Ovary (tissue), 9 donors: ENCODE data around the gene CD72. TPM values are rescaled to one million over a fixed set of nuclear protein-coding genes. Genes with fewer than 3 reads are reported as not detected.

Experiments
- DNase-seq, 5 donors: peaks; one replicate each; pipeline ENCODE4 v3.0.0-alpha.2; 2019 to 2020
- H3K27ac ChIP-seq, 2 donors: fragments of 200-600 bp; one replicate each; pipeline versions ENCODE4 v1.5.1 to v1.8.0; 2019 to 2022
- H3K27me3 ChIP-seq: fragments of 200-600 bp; one replicate; pipeline ENCODE4 v1.8.0; 2022
- H3K36me3 ChIP-seq: fragments of 200-600 bp; sonication (generic); one replicate; pipeline ENCODE4 v1.5.1; 2019
- H3K4me1 ChIP-seq: one replicate; pipeline ENCODE4 v1.8.1; 2013; ENCODE audit warnings: mild to moderate bottlenecking, moderate library complexity; ENCODE audit not compliant: insufficient read depth
- H3K4me3 ChIP-seq: fragments of 200-600 bp; sonication (generic); one replicate; pipeline ENCODE4 v1.5.1; 2017
- H3K9me3 ChIP-seq, 2 donors: fragments of 200-600 bp in 1 of 2; sonication (generic) in 1 of 2; one replicate each; pipeline versions ENCODE4 v1.5.1 to v1.8.1; 2013 to 2019; ENCODE audit warnings: mild to moderate bottlenecking in 1 of 2, moderate library complexity in 1 of 2
- EP300 ChIP-seq: sonication (generic); formaldehyde crosslinking; IDR thresholded peaks from one replicate; pipeline ENCODE4 v1.6.1; 2017; ENCODE audit warnings: antibody characterized with exemption
- POLR2A ChIP-seq: fragments of 450-650 bp; IDR thresholded peaks from one replicate; pipeline ENCODE4 v1.6.1; 2017; ENCODE audit warnings: antibody characterized with exemption, mild to moderate bottlenecking, moderate library complexity
- WGBS, 3 donors: extraction: QIAGEN DNeasy Blood & Tissue Kit in 1 of 3; methylation state at CpG; one replicate each; pipeline versions ENCODE4 v1.1.5 to v1.1.7; 2013 to 2017; 5-methylcytosine and 5-hydroxymethylcytosine counted together
- intact Hi-C, 4 donors: fragments of 100-400 bp; cut with DNase I; formaldehyde crosslinking; loops; one replicate each; pipeline versions ENCODE4 v1.11.0 to v1.15.1; 2022 to 2023
- polyA plus RNA-seq, 2 donors: library from polyadenylated mRNA; stranded (reverse); fragments of 200-250 nt in 1 of 2; fragments of 350-450 nt in 1 of 2; fragmentation: Illumina TruSeq in 1 of 2; extraction: RNeasy Lipid Tissue Mini Kit (QIAGEN cat#74804) in 1 of 2; gene quantifications; one replicate each; pipeline ENCODE4 v1.2.3, GENCODE V29; 2013 to 2014
- total RNA-seq, 7 donors: library from RNA; depleted of rRNA in 2 of 7; stranded (reverse); fragments of >200 nt in 2 of 7; fragmentation: NEBNext Ultra II Directional in 3 of 7; extraction: Animal tissue kit (Norgen Biotek cat#: 25700) in 3 of 7; gene quantifications; one replicate each; pipeline versions ENCODE4 v1.1.0 to v1.2.4, GENCODE V29; 2016 to 2023
- TF ChIP-seq, protein P1 (sequence below), 3 donors: fragments of 450-650 bp in 2 of 3; fragments of 200-600 bp in 1 of 3; IDR thresholded peaks; one replicate each; pipeline versions ENCODE4 v1.5.1 to v1.8.0; 2016 to 2022; ENCODE audit warnings: antibody characterized with exemption in 3 of 3, mild to moderate bottlenecking in 1 of 3
- donor health status: DM: no; HTN: no; CAD: no; lungs with moderate emphysema.
- donor health status: DM: no; HTN: no; CAD: no.
- donor health status: Bipolar disorder and iron deficiency.
- donor health status: DM: yes; HTN: yes; CAD: no.
- donor health status: DM: no; HTN: no; CAD: no.
- donor health status: DM: yes; HTN: yes; CAD: no.

CD72 gene
- total and polyA plus RNA-seq, 9 donors: 0.28 to 4.1 (median 1.2) TPM

- no peak for TF ChIP-seq EP300
- TF ChIP-seq, protein P1, sequence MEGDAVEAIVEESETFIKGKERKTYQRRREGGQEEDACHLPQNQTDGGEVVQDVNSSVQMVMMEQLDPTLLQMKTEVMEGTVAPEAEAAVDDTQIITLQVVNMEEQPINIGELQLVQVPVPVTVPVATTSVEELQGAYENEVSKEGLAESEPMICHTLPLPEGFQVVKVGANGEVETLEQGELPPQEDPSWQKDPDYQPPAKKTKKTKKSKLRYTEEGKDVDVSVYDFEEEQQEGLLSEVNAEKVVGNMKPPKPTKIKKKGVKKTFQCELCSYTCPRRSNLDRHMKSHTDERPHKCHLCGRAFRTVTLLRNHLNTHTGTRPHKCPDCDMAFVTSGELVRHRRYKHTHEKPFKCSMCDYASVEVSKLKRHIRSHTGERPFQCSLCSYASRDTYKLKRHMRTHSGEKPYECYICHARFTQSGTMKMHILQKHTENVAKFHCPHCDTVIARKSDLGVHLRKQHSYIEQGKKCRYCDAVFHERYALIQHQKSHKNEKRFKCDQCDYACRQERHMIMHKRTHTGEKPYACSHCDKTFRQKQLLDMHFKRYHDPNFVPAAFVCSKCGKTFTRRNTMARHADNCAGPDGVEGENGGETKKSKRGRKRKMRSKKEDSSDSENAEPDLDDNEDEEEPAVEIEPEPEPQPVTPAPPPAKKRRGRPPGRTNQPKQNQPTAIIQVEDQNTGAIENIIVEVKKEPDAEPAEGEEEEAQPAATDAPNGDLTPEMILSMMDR (IDR thresholded peaks at IDR 0.05): no peak
- no peak for TF ChIP-seq POLR2A
- Histone ChIP-seq H3K36me3 (no peaks in the 10 kb centered on the region), H3K27me3 (no peaks in the 10 kb centered on the region), H3K9me3 (no peaks in the 10 kb centered on the region), H3K4me1 (peaks cover 5% of the 10 kb centered on the region), H3K4me3 (no peak overlapping the region), H3K27ac (no peak overlapping the region)
- intact Hi-C loops: loop anchor here in 1 of 4 donors (5.0 kb wide), 1 partner anchor 38 kb away; no protein-coding TSS in a partner anchor
- WGBS, 3 donors: 71 to 80% (median 72%) methylated on average over 13 of the region's 13 CpGs
- no peak for DNase-seq
These were observed 8.4 kb downstream of the CD72 start for GRCh38 chr9:35609820-35610163.

GRCh38 chr9:35609001-35609819, 9.0 kb downstream of the CD72 start:
- H3K27ac ChIP-seq: no peak overlapping the region
- intact Hi-C loops: loop anchor here in 1 of 4 donors (5.0 kb wide), 1 partner anchor 38 kb away; no protein-coding TSS in a partner anchor
- H3K9me3 ChIP-seq: no peaks in the 10 kb centered on the region
- H3K27me3 ChIP-seq: no peaks in the 10 kb centered on the region
- no peaks in the 10 kb centered on the region for H3K36me3 ChIP-seq
- H3K4me1 ChIP-seq: peaks cover 5% of the 10 kb centered on the region
- WGBS, 3 donors: 83 to 85% (median 84%) methylated on average over 24 to 31 of the region's 31 CpGs
- TF ChIP-seq, protein P1 (IDR thresholded peaks at IDR 0.05): no peak
- TF ChIP-seq EP300 (no peak), POLR2A (no peak)
- DNase-seq: no peak
- H3K4me3 ChIP-seq: no peak overlapping the region

GRCh38 chr9:35608221-35608620, 10.0 kb downstream of the CD72 start:
- no peak for DNase-seq
- peaks cover 5% of the 10 kb centered on the region for H3K4me1 ChIP-seq
- no peaks in the 10 kb centered on the region for H3K27me3 ChIP-seq
- WGBS, 3 donors: 72 to 85% (median 84%) methylated on average over 7 of the region's 7 CpGs
- intact Hi-C loops: loop anchor here in 1 of 4 donors (5.0 kb wide), 1 partner anchor 39 kb away; no protein-coding TSS in a partner anchor
- no peaks in the 10 kb centered on the region for H3K36me3 ChIP-seq
- TF ChIP-seq POLR2A: no peak
- TF ChIP-seq, protein P1 (IDR thresholded peaks at IDR 0.05): no peak
- TF ChIP-seq EP300: no peak
- no peak overlapping the region for H3K27ac ChIP-seq
- H3K9me3 ChIP-seq: no peaks in the 10 kb centered on the region
- no peak overlapping the region for H3K4me3 ChIP-seq

DNA sequence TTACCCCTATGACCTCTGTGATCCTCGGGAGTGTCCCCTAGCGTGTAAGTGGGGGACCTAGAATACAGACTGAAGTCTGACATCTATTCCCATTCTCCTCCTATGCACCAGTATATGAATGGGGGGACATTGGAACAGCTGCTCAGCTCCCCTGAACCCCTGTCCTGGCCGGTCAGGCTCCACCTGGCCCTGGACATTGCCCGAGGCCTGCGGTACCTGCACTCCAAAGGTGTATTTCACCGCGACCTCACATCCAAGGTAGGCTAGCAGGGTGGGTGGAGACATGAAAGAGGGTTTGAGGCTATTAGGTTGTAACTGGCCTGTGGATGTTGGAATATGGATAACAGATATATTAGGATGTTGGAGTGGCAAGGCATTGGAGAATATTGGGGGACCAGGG, 11.5 kb downstream of the CD72 start:
- intact Hi-C loops: loop anchor here in 1 of 4 donors (5.0 kb wide), 1 partner anchor 41 kb away; no protein-coding TSS in a partner anchor
- no peaks in the 10 kb centered on the region for H3K27me3 ChIP-seq

More for the DNA sequence above, 11.5 kb downstream of the CD72 start:
- H3K4me3 ChIP-seq: no peak overlapping the region
- no peaks in the 10 kb centered on the region for H3K36me3 ChIP-seq
- no peak for DNase-seq
- WGBS, 3 donors: 83 to 90% (median 86%) methylated on average over 7 of the region's 7 CpGs
- no peak overlapping the region for H3K27ac ChIP-seq
- no peaks in the 10 kb centered on the region for H3K9me3 ChIP-seq
- TF ChIP-seq, protein P1 (IDR thresholded peaks at IDR 0.05): no peak
- TF ChIP-seq EP300 (no peak), POLR2A (no peak)
- peaks cover 8% of the 10 kb centered on the region for H3K4me1 ChIP-seq
